Measurements from ENCODE around the gene ABCB8. TPM values are rescaled to one million over a fixed set of nuclear protein-coding genes. Genes with fewer than 3 reads are reported as not detected.
"Not testable (repeated sequence)": the region's sequence is repeated elsewhere in the genome, so short reads cannot be mapped to it uniquely, and the experiment has no call there.

The ABCB8 gene
- total RNA-seq, 4 donors from 2014 or later: 13.2 to 33.0 (median 18.8) TPM

DNA sequence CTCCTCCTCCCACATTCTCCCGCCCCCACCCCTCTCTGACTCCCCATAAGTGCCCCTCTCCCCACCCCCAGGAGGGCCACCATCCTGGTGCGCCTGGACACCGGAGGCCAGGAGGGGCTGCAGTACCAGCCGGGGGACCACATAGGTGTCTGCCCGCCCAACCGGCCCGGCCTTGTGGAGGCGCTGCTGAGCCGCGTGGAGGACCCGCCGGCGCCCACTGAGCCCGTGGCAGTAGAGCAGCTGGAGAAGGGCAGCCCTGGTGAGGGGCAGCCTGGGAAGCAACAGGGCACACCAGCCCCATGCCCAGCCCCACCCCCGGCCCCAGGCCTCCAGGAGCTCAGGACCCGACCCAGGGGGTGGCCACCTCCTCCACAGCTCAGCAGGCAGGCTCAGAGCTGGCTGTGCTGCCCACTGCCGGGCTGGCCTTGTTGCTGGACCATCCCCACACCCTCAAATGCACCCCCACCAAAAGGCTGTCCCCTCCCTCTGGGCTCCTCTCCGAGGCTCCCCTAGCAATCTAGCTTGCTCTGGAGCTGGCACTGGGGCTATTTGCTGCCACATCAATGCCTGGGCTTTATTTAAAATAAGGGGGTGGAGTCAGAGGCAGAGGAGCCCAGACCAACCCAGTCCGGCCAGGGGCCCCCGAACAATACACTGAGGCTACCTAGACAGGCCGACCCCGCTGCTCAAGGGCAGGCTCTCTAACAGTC lies 18.8 kb upstream of the ABCB8 start:
- Histone ChIP-seq H3K36me3 (no peaks in the 10 kb centered on the region), H3K27ac (no peak overlapping the region), H3K4me1 (peaks cover 0 to 57% (median 14%) of the 10 kb centered on the region in 3 donors), H3K9me3 (no peaks in the 10 kb centered on the region), H3K27me3 (peaks cover 66% of the 10 kb centered on the region), H3K4me3 (no peak overlapping the region)
- no peak for ATAC-seq
- no peak for TF ChIP-seq CTCF (IDR thresholded peaks at IDR 0.05)
- no peak for TF ChIP-seq POLR2A (IDR thresholded peaks at IDR 0.05)
- TF ChIP-seq POLR2AphosphoS5 (IDR thresholded peaks at IDR 0.05): no peak
- no peak for TF ChIP-seq EP300 (IDR thresholded peaks at IDR 0.05)
- WGBS, 2 donors (ENCODE audit: low coverage in 1 of 2): no CpG with 5 or more reads among the region's 22 CpGs

GRCh38 chr7:151010037-151010306 lies 18.3 kb upstream of the ABCB8 start:
- Histone ChIP-seq H3K36me3 (no peaks in the 10 kb centered on the region), H3K4me1 (peaks cover 0 to 57% (median 14%) of the 10 kb centered on the region in 3 donors), H3K27ac (no peak overlapping the region), H3K27me3 (peaks cover 71% of the 10 kb centered on the region), H3K4me3 (no peak overlapping the region), H3K9me3 (no peaks in the 10 kb centered on the region)
- TF ChIP-seq POLR2A (IDR thresholded peaks at IDR 0.05) (no peak), POLR2AphosphoS5 (IDR thresholded peaks at IDR 0.05) (no peak), CTCF (IDR thresholded peaks at IDR 0.05) (no peak), EP300 (IDR thresholded peaks at IDR 0.05) (no peak)
- no CpG with 5 or more reads among the region's 7 CpGs for WGBS, 2 donors (ENCODE audit: low coverage in 1 of 2)
- ATAC-seq: no peak

DNA sequence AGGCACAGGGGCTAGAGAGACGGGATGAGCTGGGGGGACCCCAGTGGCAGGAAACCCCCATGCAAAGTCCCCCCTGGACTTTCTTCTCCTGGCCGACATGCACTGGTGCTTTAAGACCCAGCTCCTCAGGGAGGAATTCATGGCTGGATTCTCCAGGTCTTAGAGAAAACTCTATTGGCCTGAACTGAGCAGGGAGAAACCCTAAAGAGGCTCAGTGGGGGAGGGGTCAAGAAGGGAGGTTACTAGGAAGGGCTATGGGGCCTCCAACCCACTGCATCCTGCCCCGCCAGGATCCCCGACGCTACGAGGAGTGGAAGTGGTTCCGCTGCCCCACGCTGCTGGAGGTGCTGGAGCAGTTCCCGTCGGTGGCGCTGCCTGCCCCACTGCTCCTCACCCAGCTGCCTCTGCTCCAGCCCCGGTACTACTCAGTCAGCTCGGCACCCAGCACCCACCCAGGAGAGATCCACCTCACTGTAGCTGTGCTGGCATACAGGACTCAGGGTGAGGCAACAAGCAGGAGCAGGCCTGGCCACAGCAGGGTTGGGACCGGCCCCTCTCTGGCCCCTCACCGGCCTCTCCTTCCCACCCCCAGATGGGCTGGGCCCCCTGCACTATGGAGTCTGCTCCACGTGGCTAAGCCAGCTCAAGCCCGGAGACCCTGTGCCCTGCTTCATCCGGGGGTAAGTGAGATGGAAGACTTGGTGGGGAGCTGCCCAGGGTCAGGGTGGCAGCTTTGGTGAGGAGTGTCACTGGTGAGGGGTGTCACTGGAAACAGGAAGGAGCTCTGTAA lies 17.7 kb upstream of the ABCB8 start:
- Histone ChIP-seq H3K4me3 (no peak overlapping the region), H3K36me3 (no peaks in the 10 kb centered on the region), H3K4me1 (peaks cover 0 to 57% (median 14%) of the 10 kb centered on the region in 3 donors), H3K27ac (no peak overlapping the region), H3K9me3 (no peaks in the 10 kb centered on the region), H3K27me3 (peaks cover 76% of the 10 kb centered on the region)
- TF ChIP-seq POLR2AphosphoS5 (IDR thresholded peaks at IDR 0.05): no peak
- TF ChIP-seq POLR2A (IDR thresholded peaks at IDR 0.05): no peak
- no peak for TF ChIP-seq EP300 (IDR thresholded peaks at IDR 0.05)
- TF ChIP-seq CTCF (IDR thresholded peaks at IDR 0.05): no peak
- 18% methylated on average over 7 of the region's 18 CpGs; no CpG with 5 or more reads in 1 of the 2 donors for WGBS, 2 donors (ENCODE audit: low coverage in 1 of 2)
- ATAC-seq: no peak

DNA sequence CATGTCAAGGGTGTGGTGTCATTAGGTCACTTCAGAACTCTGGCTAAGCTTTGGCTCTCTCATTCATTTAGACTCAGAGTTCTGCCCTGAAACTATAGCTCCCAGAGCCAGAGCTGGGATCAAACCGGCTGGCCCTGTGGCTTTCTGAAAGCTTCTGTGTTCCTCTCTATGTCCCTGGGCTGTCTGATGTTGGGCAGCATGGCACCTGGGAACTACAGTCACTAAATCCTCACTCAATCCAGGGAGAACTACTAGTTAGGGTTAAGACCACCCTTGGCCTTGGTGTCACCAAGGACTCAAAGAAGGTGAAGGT lies 17.2 kb upstream of the ABCB8 start:
- H3K4me3 ChIP-seq: no peak overlapping the region
- H3K9me3 ChIP-seq: no peaks in the 10 kb centered on the region
- peaks cover 0 to 57% (median 14%) of the 10 kb centered on the region in 3 donors for H3K4me1 ChIP-seq
- peaks cover 82% of the 10 kb centered on the region for H3K27me3 ChIP-seq
- TF ChIP-seq POLR2AphosphoS5 (IDR thresholded peaks at IDR 0.05): no peak
- TF ChIP-seq CTCF (IDR thresholded peaks at IDR 0.05): no peak
- no peak for TF ChIP-seq POLR2A (IDR thresholded peaks at IDR 0.05)
- no peak for TF ChIP-seq EP300 (IDR thresholded peaks at IDR 0.05)
- no peaks in the 10 kb centered on the region for H3K36me3 ChIP-seq
- no peak overlapping the region for H3K27ac ChIP-seq
- 71% methylated on average over 1 of the region's 1 CpG; no CpG with 5 or more reads in 1 of the 2 donors for whole genome bisulfite sequencing, 2 donors (ENCODE audit: low coverage in 1 of 2)
- no peak for ATAC-seq

GRCh38 chr7:151011616-151012015 lies 16.6 kb upstream of the ABCB8 start:
- peaks cover 87% of the 10 kb centered on the region for H3K27me3 ChIP-seq

More at GRCh38 chr7:151011616-151012015, 16.6 kb upstream of the ABCB8 start:
- peaks cover 0 to 55% (median 14%) of the 10 kb centered on the region in 3 donors for H3K4me1 ChIP-seq
- not testable (repeated sequence) for H3K9me3 ChIP-seq, H3K4me3 ChIP-seq, H3K36me3 ChIP-seq, ATAC-seq, H3K27ac ChIP-seq
- WGBS, 2 donors (ENCODE audit: low coverage in 1 of 2): 79 to 94% methylated on average over 2 to 8 of the region's 12 CpGs
